HG02763 (cell line): ENCODE data around the gene ADRB2.
"Not testable (repeated sequence)": the region's sequence is repeated elsewhere in the genome, so short reads cannot be mapped to it uniquely, and the experiment has no call there.

ENCODE experiments used
- ATAC-seq: cut with Tn5 transposase; IDR thresholded peaks from one replicate; pipeline ENCODE4 v1.9.1; 2021; ENCODE audit warnings: mild to moderate bottlenecking, moderate library complexity; ENCODE audit not compliant: unreplicated experiment

ADRB2 gene

DNA sequence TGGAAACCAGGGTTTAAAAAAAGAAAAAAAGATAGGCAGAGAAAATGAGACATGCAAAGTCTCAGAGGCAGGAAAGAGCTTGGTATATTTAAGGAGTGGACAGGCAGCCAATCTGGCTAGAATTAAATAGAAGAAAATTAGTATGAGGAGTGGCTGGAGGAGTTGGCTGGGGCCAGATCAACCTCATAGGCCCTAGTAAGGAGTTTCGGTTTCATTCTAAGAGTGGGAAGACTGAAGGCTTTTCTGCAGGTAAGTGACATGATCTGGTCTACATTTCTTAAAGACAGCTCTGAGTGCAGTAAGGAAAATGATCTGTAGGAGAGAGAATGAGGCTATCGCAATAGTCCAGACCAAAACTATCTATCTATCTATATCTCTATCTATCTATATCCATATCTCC is 27.5 kb downstream of the ADRB2 start:
- ATAC-seq = no peak

GRCh38 chr5:148855249-148856008 is 29.0 kb downstream of the ADRB2 start:
- no peak for ATAC-seq

DNA sequence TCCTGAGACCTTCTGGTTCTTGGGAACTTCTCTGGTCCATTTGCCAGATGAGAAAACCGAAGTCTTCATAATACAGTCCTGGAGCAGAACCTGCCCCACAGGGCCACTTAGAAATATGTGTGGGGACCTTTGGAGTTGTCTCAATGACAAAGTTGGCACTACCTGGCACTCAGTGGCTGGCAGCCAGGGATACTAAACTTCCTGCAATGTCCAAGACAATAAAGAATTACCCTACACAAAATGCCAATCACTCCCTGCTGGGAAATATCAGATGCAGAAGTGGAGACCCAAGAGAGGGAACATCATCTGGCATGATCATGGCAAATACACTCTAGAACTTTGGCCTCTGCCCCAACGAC is 29.6 kb downstream of the ADRB2 start:
- no peak for ATAC-seq

DNA sequence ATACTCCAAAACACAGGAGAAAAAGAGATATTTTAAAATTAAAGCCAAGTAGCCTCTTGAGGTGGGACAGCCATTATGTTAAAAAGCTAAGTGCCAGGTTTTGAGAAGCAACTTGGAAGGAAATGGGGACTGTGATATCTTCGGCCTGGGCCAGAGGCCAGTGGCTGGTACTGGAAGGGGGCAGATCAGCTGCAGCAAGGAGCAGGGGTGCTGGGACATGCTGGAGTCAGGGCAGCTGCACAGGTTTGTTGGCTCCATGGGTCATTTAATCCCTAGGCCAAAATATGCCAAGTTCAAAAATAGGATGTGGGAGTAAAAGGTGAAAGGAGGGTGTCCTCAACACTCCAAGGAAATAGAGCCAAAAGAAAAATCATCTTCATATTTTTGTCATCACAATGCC is 30.0 kb downstream of the ADRB2 start:
- ATAC-seq = no peak

- no peak for ATAC-seq
Observed at GRCh38 chr5:148857474-148857873, 31.1 kb downstream of the ADRB2 start.

DNA sequence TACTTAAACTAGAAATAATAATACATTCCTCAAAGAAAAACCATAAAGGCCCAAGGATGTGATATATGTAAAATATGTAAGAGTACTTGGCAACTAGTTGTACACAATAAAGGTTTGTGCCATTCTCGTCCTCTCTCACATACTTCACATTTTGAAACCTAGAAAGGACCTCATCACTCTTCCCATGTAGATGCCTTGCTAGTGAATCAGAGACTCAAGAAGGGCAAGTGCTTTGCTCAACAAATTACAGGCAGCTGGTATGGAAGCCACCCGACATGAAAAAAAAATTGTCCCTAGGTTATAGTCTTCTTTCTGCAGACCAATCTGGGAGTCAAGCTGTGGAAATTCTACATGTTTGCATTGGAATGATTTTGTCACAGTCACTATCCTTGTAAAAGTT is 31.7 kb downstream of the ADRB2 start:
- no peak for ATAC-seq

- no peak for ATAC-seq
Observed at GRCh38 chr5:148858547-148858946, 32.1 kb downstream of the ADRB2 start.

- ATAC-seq = no peak
Observed at GRCh38 chr5:148859703-148860102, 33.3 kb downstream of the ADRB2 start.

GRCh38 chr5:148860599-148860998 is 34.2 kb downstream of the ADRB2 start:
- ATAC-seq = no peak

DNA sequence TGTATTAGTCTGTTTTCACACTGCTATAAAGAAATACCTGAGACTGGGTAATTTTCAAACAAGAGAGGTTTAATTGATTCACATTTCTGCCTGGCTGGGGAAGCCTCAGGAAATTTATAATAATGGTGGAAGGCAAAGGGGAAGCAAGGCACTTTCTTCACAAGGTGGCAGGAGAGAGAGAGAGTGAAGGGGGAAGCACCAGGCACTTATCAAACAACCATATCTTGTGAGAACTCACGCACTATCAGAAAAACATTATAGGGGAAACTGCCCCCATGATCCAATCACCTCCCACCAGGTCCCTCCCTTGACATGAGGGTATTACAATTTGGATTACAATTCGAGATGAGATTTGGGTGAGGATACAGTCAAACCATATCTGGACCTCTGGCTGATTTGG is 34.7 kb downstream of the ADRB2 start:
- ATAC-seq = no peak

GRCh38 chr5:148861696-148862095 is 35.3 kb downstream of the ADRB2 start:
- ATAC-seq = no peak

DNA sequence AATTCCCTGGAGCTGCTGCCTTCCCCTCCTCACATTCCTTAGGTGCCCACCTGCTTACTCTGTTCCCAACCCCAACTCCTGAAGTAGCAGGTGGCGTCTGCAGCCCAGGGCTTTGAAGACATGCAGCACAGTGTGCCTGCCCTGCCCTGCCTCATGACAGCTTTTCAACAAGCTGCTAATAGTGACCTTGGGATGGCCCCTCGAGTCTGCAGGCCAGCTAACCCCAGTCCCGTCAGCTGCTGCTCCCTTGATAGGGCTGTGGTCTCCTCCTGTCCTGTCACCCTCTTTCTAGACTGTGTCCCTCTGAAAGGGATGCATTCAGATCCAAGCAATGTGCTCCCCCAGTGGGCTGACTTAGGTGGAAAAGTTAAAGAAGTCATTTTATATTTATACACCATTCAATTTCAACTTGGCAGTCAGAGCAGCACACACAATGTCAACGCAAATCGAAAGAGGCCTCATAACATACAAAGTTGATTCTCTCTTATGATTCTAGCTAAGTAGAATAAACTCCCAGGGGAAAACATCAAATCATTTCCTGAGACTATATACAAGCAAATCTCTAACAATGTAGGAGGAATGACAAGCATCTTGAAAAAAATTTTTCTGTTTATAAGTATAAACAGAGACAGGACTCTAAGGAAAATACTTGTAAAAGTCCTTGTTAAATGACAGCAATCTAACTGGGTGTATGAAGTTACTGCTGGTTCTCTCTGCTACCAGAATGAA is 37.9 kb downstream of the ADRB2 start:
- no peak for ATAC-seq

DNA sequence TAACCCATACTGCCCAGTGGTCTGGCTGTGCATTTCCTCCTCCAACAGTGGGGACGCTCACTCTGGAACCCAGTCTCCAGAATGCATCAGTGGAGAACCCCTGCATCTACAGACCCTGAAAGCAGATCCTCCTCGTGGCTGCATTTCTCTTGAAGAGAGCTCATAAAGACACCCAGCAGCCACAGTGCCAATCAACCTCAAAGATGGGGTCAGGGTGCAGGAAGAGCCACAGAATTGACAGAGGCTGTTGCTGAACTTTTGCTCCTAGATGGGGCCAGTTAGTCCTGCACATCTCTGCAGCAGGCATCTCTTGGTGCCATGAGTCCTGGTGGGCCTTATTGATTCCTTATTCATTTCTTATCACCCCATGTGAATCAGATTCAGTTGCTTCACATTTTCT is 39.6 kb downstream of the ADRB2 start:
- ATAC-seq = no peak

- no peak for ATAC-seq
Observed at GRCh38 chr5:148873120-148873519, 46.7 kb downstream of the ADRB2 start.

GRCh38 chr5:148873690-148874485 is 47.5 kb downstream of the ADRB2 start:
- ATAC-seq = no peak

DNA sequence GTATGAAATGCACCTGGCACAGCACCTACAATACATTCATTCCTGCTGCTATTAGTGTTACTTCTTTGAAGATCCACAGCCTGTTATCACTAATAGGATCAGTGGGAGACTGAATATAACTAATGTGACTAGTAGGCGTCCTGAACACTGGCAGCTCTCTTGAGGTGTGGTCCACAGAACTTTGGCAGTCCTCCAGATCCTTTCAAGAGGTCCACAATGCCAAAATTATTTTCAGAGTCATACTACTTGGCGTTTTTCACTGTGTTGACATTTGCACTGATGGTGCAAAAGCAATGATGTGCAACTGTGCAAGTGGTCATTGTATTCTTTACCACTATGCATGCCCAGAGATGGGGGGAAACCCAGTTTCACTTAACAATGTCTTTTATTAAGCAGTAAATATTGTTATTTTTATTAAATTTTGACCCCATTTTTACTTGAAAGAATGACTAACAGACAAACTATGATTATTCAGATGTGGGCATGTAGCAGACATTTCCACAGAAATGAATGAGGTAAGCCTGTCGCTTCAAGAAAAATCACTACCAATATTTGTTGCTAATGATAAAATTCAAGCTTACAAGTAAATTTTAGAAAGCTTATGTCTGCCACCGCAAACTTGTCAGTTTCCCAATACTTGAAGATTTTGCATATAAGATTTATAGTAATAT is 48.9 kb downstream of the ADRB2 start:
- no peak for ATAC-seq

GRCh38 chr5:148877436-148877835 is 51.0 kb downstream of the ADRB2 start:
- not testable (repeated sequence) for ATAC-seq
